ENCODE data around the gene TKFC. TPM values are rescaled to one million over a fixed set of nuclear protein-coding genes. Genes with fewer than 3 reads are reported as not detected.

The TKFC gene
- 99.8 TPM for total RNA-seq

- peak; percentile 97 for DNase-seq (ENCODE audit: low spot score)
These were observed at the start of gene TKFC, which contains the start of gene DDB1 for GRCh38 chr11:61332797-61333549. Gene TKFC (plus strand): TSS chr11:61333228. CDS start chr11:61334729, 1,501 bp downstream. Gene DDB1 (minus strand): TSS chr11:61333105. CDS start chr11:61332968, 137 bp downstream.

GRCh38 chr11:61283613-61284012, 49.4 kb upstream of the TKFC start:
- no peak for DNase-seq (ENCODE audit: low spot score)

- DNase-seq (ENCODE audit: low spot score) = no peak
These were observed 45.6 kb upstream of the TKFC start for GRCh38 chr11:61287338-61287977.

GRCh38 chr11:61290905-61291690, 41.9 kb upstream of the TKFC start:
- no peak for DNase-seq (ENCODE audit: low spot score)

GRCh38 chr11:61292356-61292755, 40.7 kb upstream of the TKFC start:
- DNase-seq (ENCODE audit: low spot score) = no peak

GRCh38 chr11:61293867-61294716, 38.9 kb upstream of the TKFC start:
- peak; percentile 53 for DNase-seq (ENCODE audit: low spot score)

- peak; percentile 57 for DNase-seq (ENCODE audit: low spot score)
These were observed 38.1 kb upstream of the TKFC start, which contains the start of gene VWCE for GRCh38 chr11:61294717-61295595. Gene VWCE (minus strand): TSS chr11:61295316. CDS start chr11:61295037, 279 bp downstream.

GRCh38 chr11:61295596-61295926, 37.5 kb upstream of the TKFC start:
- no peak for DNase-seq (ENCODE audit: low spot score)

GRCh38 chr11:61297341-61297740, 35.7 kb upstream of the TKFC start:
- DNase-seq (ENCODE audit: low spot score) = no peak

GRCh38 chr11:61297746-61298145, 35.3 kb upstream of the TKFC start:
- DNase-seq (ENCODE audit: low spot score) = no peak

GRCh38 chr11:61298663-61299244, 34.3 kb upstream of the TKFC start:
- no peak for DNase-seq (ENCODE audit: low spot score)

GRCh38 chr11:61302550-61302949, 30.5 kb upstream of the TKFC start:
- DNase-seq (ENCODE audit: low spot score) = no peak

- DNase-seq (ENCODE audit: low spot score) = no peak
These were observed 29.3 kb upstream of the TKFC start for GRCh38 chr11:61303725-61304124.

- DNase-seq (ENCODE audit: low spot score) = no peak
These were observed 27.6 kb upstream of the TKFC start for GRCh38 chr11:61305417-61305816.

GRCh38 chr11:61306221-61306620, 26.8 kb upstream of the TKFC start:
- no peak for DNase-seq (ENCODE audit: low spot score)

GRCh38 chr11:61307354-61307753, 25.7 kb upstream of the TKFC start:
- no peak for DNase-seq (ENCODE audit: low spot score)

- no peak for DNase-seq (ENCODE audit: low spot score)
These were observed 23.9 kb upstream of the TKFC start for GRCh38 chr11:61309141-61309540.

- DNase-seq (ENCODE audit: low spot score) = no peak
These were observed 23.3 kb upstream of the TKFC start for GRCh38 chr11:61309739-61310138.

- DNase-seq (ENCODE audit: low spot score) = no peak
These were observed 22.3 kb upstream of the TKFC start for GRCh38 chr11:61310749-61311148.

GRCh38 chr11:61315260-61315659, 17.8 kb upstream of the TKFC start:
- DNase-seq (ENCODE audit: low spot score) = no peak
